AG08396 (cell line): ENCODE measurements around the gene GNA15.
A peak's percentile ranks its signal among the peaks of the same experiment; 100 is the strongest.

Experiments used
- DNase-seq: peaks from one replicate; pipeline ENCODE4 v3.0.0; 2012; ENCODE audit warnings: low spot score, mixed read lengths

The GNA15 gene

DNA sequence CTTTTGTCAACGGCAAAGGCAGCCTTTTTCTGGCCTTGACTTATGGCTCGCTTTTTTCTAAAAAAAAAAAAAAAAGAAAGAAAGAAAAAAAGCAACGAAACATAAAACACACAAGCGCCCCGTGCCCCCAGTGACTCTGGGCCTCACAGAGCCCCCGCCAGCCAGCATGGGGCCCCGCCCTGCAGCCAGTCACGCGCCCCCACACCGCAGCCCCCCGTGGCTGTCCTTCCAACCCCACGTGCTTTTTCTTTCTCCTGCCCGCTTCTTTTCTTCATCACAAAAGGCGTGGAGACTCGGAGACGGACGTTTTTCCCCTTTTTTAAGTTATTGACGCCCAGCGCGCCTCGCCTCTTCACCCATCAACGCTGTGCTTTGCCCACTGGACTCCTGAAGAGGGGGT is 14.4 kb upstream of the GNA15 start:
- DNase-seq = no peak

DNA sequence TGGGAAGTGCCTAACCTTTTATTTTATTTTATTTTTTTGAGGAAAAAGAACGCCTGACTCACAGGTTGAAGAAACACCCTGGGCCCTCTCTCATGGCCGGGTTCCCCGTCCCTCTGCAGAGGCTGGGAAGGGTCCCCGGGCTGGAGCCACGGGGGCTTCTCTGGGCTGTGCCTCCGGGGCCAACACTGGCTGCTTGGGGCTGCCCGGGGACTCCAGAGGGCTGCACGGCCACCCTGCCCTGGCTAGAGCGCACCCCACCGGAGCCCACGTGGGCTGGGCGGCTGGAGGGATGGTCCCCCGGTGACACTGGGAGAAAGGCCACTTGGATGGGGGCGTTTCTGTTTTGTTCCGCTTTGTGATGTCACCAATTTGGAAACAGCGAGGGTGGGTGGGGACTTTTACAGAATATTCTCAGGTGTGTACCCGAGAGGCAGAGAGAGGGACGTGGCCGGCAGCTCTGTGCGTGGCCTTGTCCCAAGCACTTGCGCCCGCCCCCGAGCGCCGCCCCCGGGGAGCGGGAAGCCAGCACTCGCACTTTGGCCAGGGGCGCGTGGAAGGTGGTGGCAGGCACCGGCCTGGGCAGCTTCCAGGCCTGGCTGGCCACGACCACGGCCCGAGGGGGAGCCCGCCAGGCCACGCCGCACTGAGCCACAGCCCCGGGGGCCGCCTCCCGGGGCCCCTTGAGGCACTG is 13.9 kb upstream of the GNA15 start:
- DNase-seq = no peak

DNA sequence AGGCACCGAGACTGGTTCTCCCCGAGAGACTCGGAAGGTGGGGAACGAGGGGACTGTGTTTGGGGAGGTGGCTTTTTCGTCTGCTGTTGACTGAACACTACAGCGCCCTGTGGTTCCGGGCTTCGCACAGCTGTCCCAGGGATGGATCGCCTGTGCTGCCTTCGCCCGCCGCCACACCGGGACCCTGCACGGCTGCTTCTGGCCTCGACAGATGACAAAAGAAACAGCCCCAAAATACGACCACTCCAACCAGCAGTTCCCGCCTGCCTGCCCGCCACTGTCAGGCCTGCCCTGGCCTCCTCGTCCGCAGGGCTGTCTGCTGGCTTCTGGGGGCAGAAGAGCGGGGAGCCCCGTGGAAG is 13.3 kb upstream of the GNA15 start:
- no peak for DNase-seq

DNA sequence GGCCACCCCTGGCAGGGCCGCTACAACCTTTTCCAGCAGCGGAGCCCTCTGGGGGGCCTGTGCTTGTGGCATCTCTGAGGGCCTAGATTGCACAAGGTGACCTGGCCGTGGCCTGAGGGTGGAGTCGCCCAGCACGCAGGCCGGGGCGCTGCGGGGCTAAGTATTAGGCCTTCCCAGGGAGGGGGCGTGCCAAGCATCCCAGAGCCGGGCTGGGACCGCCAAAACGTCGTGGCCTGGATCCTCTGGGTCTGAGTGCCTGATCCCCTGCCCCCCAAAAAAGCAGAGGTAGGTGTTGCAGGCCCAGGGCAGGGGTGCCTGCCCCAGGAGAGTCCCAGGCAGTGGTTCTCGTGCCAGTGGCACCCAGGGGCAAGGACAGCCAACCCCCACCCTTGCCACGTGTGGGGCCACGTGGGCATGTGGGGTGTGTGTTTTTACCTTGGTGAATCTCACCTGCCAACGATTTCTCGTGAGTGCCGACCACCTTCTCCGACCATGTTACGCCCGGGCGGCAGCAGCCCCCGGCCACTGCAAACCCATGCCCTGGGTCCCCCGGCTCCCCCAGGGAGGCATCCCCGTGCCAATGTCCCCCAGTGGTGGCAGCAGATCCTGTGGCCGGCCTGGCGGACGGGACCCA is 12.6 kb upstream of the GNA15 start:
- DNase-seq = no peak

DNA sequence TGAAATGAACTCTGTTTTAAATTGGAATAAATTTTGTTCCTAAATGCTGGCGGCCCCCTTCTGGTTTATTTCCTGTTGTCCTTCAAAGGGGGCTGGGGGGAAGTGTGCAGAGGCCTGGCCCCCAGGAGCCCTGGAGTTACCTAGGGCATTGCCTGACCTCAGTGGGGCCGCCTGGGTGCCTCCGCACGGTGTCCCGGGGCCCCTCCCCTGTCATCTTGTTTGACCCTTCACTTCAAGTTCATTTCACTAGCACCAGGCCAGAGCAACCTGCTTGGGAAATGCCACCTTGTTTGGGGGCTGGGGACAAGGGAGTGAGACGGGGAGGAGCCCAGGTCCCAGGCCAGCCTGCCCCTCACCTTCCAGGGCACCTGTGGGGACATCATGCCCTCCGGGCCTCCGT is 11.9 kb upstream of the GNA15 start:
- no peak for DNase-seq

DNA sequence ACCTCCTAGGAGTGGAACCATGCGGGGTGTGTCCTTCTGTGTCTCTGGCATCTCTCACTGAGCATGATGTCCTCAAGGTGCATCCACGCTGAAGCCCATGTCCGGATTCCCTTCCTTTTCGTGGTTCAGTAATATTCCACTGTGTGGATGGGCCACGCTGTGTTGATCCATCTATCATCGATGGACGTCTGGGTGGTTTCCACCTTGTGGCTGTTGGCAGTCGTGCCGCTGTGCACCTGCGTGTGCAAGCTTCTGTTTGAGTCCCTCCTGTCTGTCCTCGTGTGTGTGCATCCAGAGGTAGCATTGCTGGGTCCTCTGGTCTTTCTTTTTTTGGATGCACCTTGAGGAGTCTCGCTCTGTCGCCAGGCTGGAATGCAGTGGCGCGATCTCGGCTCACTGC is 11.2 kb upstream of the GNA15 start:
- no peak for DNase-seq

DNA sequence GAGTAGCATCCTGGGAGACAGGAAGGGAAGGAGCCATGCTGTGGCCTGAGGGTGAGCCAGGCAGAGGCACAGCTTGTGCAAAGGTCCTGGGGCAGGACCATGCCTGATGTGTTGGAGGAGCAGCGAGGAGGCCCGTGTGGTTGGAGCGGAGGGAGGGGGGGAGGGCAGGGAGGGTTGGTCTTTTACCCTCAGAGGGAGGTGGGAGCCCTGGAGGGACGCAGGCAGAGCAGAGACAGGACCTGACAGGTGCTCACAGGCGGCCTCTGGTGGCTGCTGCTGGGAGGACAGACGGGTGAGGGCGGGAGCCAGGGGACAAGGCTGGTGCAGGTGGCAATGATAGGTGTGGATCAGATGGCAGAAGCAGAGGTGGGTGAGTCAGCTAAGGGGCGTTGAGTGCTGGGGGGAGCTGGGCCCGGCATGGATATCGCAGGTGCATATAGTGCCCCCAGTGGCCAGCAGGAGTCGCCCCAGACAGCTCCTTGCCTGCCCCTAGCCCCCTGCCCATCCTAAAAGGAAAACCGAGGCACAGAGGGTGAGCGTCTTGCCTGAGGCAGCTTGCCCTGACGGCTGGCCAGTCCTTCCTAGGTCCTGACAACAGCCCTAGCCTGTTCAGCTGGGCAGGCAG is 9.8 kb upstream of the GNA15 start:
- DNase-seq = peak; percentile 74

DNA sequence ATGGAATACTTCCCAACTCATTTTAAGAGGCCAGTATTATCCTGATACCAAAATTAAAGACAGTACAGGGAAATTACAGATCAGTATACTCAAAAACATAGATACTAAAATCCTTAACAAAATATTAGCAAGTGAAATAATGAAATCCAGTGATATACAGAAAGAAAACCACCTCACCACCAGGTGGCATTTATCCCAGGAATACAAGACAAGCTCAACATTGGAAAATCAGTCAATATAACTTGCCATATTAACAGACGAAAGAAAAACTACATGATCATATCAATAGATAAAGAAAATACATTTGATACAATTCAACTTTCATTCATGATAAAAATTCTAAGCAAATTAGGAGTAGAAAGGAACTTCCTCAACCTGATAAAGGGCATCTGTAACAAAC is 6.7 kb upstream of the GNA15 start:
- DNase-seq = peak; percentile 57

DNA sequence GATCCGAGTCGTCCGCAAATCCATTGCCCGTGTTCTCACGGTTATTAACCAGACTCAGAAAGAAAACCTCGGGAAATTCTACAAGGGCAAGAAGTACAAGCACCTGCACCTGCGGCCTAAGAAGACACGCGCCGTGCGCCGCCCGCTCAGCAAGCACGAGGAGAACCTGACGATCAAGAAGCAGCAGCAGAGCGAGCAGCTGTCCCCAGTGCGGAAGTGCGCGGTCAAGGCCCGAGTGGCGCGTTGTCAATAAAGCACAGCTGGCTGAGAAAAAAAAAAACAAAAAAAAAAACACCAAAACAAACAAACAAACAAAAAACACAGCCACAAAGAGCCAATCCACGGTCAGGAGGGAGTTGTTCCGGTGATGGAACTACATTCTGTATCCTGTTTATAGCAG is 4.7 kb upstream of the GNA15 start:
- no peak for DNase-seq

DNA sequence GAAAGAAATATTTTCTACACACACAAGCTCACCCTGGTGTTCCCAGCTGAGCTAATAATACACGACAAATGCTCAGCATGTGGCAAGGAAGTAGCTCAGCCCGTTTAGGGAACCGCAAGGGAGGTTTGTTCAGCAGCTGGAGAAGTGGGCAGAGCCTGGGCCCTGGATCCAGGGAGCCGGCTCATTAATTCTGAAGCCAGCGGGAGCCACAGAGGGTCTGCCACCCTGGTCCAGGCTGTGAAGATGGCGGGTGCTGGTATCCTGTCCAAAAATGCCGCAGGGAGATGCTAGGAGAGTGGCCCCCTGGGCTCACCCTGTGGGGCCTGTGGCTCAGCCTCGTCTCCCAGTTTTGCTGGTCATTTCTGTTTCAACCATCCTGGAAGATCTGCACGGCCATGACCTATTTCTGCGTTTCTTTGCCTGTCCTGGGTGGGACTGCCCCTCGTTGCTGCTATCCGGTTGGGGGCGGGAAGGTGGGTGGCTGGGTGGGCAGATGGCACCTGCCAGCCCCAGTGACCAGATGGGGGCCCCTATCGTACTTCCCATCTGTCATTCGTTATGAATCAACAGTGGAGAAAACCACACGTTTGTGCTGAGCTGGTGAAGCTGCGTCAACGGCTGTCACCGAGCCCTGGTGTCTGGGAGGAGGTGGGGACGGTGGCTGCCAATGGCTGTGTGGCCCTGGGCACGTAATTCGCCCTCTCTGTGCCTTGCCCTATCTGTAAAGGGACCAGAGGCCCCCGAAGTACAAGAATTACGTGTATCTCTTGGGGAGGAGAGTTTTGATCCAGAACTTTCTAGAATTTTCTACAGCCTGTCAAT is 2.7 kb upstream of the GNA15 start:
- no peak for DNase-seq

DNA sequence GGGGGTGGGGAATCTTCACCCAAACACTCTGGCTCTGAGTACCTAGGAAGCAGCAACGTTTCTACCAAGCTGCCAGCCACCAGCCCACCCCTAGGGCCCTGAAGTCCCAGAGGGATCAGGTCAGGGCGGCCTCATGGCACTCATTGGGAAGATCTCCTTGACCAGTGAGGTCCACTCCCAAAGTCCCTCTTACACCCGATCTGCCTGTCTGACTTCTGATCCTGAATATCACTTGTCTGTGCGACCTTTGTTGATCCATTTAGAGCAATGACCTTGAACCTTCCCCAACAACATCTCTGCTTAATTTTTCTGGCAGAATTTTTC is 2.1 kb upstream of the GNA15 start:
- no peak for DNase-seq

DNA sequence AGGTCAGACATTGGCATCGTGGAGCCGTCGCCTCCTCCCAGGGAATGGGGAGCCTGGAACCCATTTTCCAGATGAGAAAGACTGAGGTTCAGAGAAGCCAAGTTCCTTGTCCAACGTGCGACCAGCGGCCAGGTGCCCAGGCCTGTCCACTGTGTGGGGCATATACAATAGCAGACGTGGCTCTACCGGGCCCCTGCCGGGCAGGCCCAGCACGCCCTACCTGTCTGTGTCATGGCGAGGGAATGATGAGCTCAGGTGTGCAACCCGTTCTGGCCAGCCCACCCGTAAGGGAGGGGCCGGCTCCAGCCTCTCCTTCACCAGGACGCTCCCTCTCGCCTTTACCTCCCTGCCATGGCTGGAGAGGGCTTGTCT is 837 bp downstream of the GNA15 start:
- DNase-seq = no peak

DNA sequence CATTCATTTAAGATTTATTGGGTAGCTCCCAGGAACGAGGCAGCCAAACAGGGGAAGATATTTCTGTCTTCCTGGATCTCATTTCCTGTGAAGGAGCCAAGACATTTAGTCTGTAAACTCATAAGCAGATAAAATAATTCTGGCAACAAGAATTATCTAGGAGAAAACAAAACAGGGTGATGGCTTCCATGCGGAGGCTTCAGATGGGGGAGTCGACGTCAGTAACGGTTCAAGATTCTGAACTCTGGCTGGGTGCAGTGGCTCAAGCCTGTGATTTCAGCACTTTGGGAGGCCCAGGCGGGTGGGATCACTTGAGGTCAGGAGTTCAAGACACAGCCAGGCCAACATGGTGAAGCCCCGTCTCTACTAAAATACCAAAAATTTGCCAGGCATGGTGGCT is 1.3 kb downstream of the GNA15 start:
- no peak for DNase-seq

DNA sequence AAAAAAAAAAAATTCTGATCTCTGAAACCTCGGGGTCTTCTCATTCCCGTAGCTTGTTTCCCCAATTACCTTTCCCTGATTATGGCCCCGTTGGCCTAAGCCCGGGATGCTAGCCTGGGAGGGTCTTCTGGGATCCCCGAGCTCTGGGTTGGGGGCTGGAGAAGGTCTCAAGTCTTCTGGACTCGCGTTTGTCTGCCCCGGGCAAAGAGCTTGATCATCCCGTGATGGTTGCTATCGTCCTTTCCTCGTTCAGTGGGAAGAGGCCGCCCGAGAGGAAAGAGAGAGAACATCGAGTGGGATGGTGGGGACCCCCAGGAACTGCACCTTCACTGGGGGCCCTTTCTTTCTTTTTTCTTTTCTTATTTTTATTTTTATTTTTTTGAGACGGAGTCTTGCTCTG is 2.4 kb downstream of the GNA15 start:
- no peak for DNase-seq

DNA sequence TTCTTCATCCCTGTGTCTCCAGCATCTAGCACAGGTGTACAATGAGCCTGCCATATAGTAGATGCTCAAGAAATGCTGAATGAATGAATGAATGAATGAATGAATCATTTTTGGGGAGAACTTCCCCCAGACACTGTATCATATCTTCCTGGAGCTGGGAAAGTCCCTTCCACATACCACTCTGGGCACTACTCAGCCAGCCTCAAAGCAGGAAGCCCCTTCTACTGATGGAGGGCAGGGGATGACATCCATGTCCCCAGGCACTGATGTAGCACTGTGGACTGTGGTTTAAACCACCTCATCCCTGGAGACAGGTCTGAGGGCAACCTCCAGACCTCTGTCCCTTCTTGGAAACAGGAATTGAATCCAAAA is 4.8 kb downstream of the GNA15 start:
- DNase-seq = no peak

DNA sequence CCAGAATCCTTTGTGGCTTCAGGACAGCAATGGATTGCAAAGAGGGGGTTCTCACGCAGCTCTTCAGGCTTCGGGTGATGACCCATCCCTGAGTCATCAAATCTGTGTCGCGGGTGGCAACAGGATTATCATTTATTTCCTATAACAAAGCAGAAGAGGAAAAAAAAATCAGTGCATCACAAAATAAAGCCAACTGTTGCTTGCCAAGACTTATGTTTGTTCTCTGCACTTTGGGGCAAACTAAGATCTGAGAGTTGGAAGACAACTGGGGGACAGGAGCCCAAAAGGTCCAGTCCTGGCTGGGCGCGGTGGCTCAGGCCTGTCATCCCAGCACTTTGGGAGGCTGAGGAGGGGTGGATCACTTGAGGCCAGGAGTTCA is 6.4 kb downstream of the GNA15 start:
- peak; percentile 92 for DNase-seq

DNA sequence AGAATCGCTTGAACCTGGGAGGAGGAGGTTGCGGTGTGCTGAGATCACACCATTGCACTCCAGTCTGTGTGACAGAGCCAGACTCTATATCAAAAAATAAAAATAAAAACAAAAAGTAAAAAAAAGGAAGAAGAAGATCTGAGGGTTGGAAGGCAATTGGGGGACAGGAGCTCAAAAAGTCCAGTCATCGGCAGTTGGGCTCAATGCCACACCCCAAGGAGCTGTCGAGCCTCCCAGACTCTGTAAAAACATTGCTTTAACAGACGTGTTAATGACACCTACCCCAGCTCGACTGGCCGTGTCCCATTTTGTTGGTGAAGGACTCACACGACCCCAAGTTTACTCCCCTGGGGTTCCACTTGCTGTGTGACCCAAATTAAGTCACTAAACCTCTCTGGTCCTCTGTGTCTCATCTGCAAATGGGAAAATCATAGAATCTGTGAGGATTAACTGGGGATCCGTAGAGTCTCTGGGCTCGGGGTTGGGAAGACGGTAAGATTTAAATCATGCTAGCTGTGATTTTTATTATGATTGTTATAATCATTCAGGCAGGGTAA is 7.0 kb downstream of the GNA15 start:
- DNase-seq = no peak

DNA sequence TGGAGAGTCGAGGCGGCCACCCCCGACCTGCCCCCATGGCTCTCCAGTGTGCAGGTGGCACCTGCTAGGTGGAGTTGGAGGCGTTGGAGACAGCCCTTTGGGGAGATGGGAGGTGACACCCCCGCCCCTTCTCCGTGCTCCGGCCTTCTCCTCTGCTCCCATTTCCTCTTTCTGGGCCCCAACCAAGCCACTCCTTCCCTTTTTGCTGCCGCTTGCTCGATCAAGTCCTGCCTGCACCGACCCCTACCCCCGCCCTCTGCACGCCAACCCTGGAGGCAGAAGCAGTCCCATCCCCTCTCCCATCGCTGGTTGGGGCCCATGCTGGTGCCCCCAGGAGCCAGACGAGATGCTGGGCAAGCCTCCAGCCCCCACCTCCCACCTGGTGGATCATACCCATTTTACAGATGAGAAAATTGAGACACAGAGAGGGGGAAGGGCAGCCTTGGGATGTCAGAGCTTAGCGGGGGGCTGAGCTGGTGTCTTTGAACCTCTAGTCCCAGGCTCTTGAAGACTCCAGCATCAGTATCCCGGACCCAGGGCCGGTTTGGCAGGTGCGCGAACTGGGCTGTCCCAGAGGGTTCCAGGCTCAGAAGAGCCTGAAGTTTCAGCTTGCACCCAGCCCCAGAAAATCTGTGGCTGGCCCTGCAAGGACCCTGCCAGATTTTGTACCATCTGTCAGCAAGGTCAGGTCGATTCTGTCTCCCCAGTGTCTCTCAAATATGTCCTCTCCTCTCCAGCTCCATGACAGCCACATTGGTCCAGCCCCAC is 10.3 kb downstream of the GNA15 start:
- no peak for DNase-seq

DNA sequence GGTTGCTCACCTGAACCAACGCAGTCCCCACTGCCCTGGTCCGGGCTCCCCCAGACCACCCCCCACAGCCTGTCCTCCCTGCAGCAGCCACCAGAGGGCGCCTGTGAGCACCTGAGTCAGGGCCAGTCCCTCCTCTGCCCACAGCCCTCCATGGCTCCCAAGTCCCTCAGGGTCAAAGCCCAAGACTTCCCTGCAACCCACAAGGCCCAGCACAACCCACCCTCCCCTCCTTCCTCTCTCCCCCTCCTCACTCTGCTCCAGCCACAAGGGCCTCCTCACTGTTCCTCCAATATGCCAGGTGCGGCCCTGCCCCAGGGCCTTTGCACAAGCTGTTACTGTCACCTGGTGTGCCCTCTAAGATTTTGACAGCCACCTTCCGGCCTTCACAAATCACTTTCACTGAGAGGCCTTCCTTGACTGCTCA is 10.9 kb downstream of the GNA15 start:
- no peak for DNase-seq

DNA sequence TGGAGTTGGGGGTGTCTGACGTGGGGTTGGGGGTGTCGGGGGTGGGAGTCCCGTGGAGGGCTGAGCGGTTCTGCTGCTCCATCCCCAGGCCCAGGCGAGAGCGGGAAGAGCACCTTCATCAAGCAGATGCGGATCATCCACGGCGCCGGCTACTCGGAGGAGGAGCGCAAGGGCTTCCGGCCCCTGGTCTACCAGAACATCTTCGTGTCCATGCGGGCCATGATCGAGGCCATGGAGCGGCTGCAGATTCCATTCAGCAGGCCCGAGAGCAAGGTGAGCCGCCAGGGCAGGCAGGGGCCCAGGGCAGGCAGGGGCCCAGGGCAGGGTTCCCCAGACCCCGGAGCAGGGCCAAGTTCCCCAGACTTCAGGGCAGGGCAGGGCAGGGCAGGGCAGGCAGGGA is 12.7 kb downstream of the GNA15 start:
- DNase-seq = no peak

DNA sequence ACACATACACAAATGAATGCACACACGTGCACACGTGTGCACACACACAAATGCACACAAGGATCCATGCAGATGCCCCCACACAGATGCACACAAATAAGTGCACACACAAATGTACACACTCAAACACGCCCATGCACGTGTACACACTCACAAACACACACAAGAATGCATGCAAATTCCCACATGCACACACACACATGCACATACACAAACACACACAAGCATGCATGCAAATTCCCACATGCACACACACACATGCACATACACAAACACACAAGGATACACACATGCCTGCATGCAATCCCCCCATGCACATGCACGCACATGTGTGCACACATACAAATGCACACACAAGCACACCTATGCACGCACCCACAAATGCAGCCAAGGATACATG is 13.3 kb downstream of the GNA15 start:
- DNase-seq = no peak
